ENCODE data around the gene NFKBIA. TPM values are rescaled to one million over a fixed set of nuclear protein-coding genes. Genes with fewer than 3 reads are reported as not detected.
A peak's percentile ranks its signal among the peaks of the same experiment; 100 is the strongest.

The NFKBIA gene
- total RNA-seq, 4 donors from 2014 or later, result 185 to 379 (median 320) TPM

GRCh38 chr14:35412272-35413056 is 7.9 kb upstream of the NFKBIA start:
- intact Hi-C loops (cut with DNase I; ENCODE audit: low total_unique reads), result loop anchor here (1.0 to 5.0 kb wide), 5 partner anchors 120 to 290 kb away; partner anchors contain the start of genes PPP2R3C, PRORP and PSMA6
- Histone ChIP-seq H3K27ac (peak overlapping the region; percentile 69 to 88 (median 77)), H3K4me1 (peaks cover 6 to 16% of the 10 kb centered on the region in 2 donors), H3K36me3 (no peaks in the 10 kb centered on the region), H3K27me3 (no peaks in the 10 kb centered on the region), H3K9me3 (no peaks in the 10 kb centered on the region), H3K4me3 (peak overlapping the region in 3 of 4 donors; percentile 12 to 45 (median 30))
- in situ Hi-C loops (cut with MboI; ENCODE audit: low sequenced_read_pairs in 4 of 4), result loop anchor here (5.0 to 25.0 kb wide), 7 partner anchors 195 to 700 kb away; partner anchors contain the start of genes CFL2 (in 1 of the 4), FAM177A1 (in 1 of the 4), PPP2R3C (in 1 of the 4) and PRORP (in 1 of the 4)
- no peak for TF ChIP-seq POLR2A (IDR thresholded peaks at IDR 0.05)
- no peak for TF ChIP-seq CTCF (IDR thresholded peaks at IDR 0.05 in 4 of 5, conservative IDR thresholded peaks at IDR 0.05 in 1 of 5)
- DNase-seq (no peak), ATAC-seq (peak; percentile 64 to 70)

- Histone ChIP-seq H3K9me3 (no peaks in the 10 kb centered on the region), H3K27ac (peak overlapping the region; percentile 9 to 88 (median 52)), H3K27me3 (no peaks in the 10 kb centered on the region), H3K4me1 (peaks cover 16 to 28% of the 10 kb centered on the region in 2 donors), H3K36me3 (no peaks in the 10 kb centered on the region), H3K4me3 (no peak overlapping the region)
- in situ Hi-C loops (cut with MboI; ENCODE audit: low sequenced_read_pairs in 4 of 4) (loop anchor here (5.0 to 25.0 kb wide), 7 partner anchors 194 to 699 kb away; partner anchors contain the start of genes CFL2 (in 1 of the 4), FAM177A1 (in 1 of the 4), PPP2R3C (in 1 of the 4) and PRORP (in 1 of the 4)), intact Hi-C loops (cut with DNase I; ENCODE audit: low total_unique reads) (loop anchor here (5.0 kb wide), 1 partner anchor 289 kb away; the partner anchor contains the start of genes PPP2R3C and PRORP)
- ATAC-seq (no peak), DNase-seq (no peak)
- no peak for TF ChIP-seq POLR2A (IDR thresholded peaks at IDR 0.05)
- no peak for TF ChIP-seq CTCF (IDR thresholded peaks at IDR 0.05 in 4 of 5, conservative IDR thresholded peaks at IDR 0.05 in 1 of 5)
Observed at GRCh38 chr14:35410858-35411257, 6.3 kb upstream of the NFKBIA start.

GRCh38 chr14:35409595-35409994 is 5.0 kb upstream of the NFKBIA start:
- Histone ChIP-seq H3K27ac (peak overlapping the region in 3 of 4 donors; percentile 39 to 99 (median 63)), H3K9me3 (no peaks in the 10 kb centered on the region), H3K4me3 (no peak overlapping the region), H3K27me3 (no peaks in the 10 kb centered on the region), H3K4me1 (peaks cover 21 to 34% of the 10 kb centered on the region in 2 donors), H3K36me3 (no peaks in the 10 kb centered on the region)
- intact Hi-C loops (cut with DNase I; ENCODE audit: low total_unique reads), result loop anchor here (10.0 kb wide), 2 partner anchors 395 to 535 kb away; partner anchors contain the start of genes BAZ1A and RALGAPA1
- ATAC-seq (no peak), DNase-seq (no peak)
- TF ChIP-seq CTCF (IDR thresholded peaks at IDR 0.05 in 4 of 5, conservative IDR thresholded peaks at IDR 0.05 in 1 of 5) (no peak), POLR2A (IDR thresholded peaks at IDR 0.05) (no peak)
- in situ Hi-C loops (cut with MboI; ENCODE audit: low sequenced_read_pairs in 4 of 4), result loop anchor here (5.0 to 25.0 kb wide), 6 partner anchors 75 to 697 kb away; partner anchors contain the start of genes PSMA6 (in 4 of the 4), CFL2 (in 1 of the 4), FAM177A1 (in 1 of the 4) and PPP2R3C (in 1 of the 4)

GRCh38 chr14:35408026-35408425 is 3.5 kb upstream of the NFKBIA start:
- H3K4me3 ChIP-seq, result no peak overlapping the region
- no peak for DNase-seq
- no peak for TF ChIP-seq CTCF (IDR thresholded peaks at IDR 0.05 in 4 of 5, conservative IDR thresholded peaks at IDR 0.05 in 1 of 5)
- no peak for TF ChIP-seq POLR2A (IDR thresholded peaks at IDR 0.05)
- intact Hi-C loops (cut with DNase I; ENCODE audit: low total_unique reads), result loop anchor here (10.0 kb wide), 2 partner anchors 397 to 533 kb away; partner anchors contain the start of genes BAZ1A and RALGAPA1
- H3K4me1 ChIP-seq, result peaks cover 20 to 32% of the 10 kb centered on the region in 2 donors
- peak overlapping the region in 2 of 4 donors; percentile 43 to 99 for H3K27ac ChIP-seq
- in situ Hi-C loops (cut with MboI; ENCODE audit: low sequenced_read_pairs in 4 of 4), result loop anchor here (5.0 to 25.0 kb wide), 6 partner anchors 73 to 696 kb away; partner anchors contain the start of genes PSMA6 (in 4 of the 4), CFL2 (in 1 of the 4), FAM177A1 (in 1 of the 4) and PPP2R3C (in 1 of the 4)
- no peaks in the 10 kb centered on the region for H3K9me3 ChIP-seq
- no peak for ATAC-seq
- peaks cover 4 to 6% of the 10 kb centered on the region in 2 donors for H3K36me3 ChIP-seq
- H3K27me3 ChIP-seq, result no peaks in the 10 kb centered on the region
